Effector CD8-positive, alpha-beta T cell (primary cell): ENCODE data around the gene GRIK5.

Source experiments
- DNase-seq: peaks from one replicate; lab custom pipeline; 2025; lab: John Stamatoyannopoulos, UW

GRIK5 gene

DNA sequence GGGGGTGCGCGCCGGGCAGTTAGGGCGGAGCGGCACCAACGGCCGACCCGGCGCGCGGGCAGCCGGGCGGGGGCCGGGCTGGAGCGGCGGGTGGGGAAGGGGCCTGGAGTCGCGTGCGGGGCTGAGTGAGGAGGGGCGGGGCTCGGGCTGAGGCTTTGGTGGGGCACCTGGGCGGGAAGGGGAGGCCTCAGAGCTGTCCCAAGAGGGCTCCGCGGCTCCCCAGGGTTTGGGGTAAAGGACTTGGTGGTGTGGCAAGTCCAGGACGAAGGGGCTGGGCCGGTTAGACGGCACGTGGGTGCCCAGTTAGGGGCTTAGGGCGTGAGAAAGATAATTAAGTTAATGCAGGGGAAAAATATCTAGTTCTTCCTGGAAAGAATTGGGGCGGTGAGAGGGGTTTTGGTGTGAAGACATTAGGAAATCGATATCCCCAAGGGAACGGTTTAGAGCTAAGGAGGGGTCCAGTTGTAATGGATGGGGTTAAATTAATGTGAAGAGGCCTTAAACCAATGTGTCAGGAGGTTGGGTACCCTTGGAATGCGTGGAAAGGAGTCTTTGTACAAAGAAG is 6.5 kb upstream of the GRIK5 start:
- no peak for DNase-seq

GRCh38 chr19:42075616-42076379 is 5.8 kb upstream of the GRIK5 start, which contains the start of gene ZNF574:
ZNF574 (plus strand) TSS chr19:42076166; CDS start chr19:42078607, 2,441 bp downstream.
- peak; percentile 96 for DNase-seq

GRCh38 chr19:42075364-42075615 is 5.3 kb upstream of the GRIK5 start:
- no peak for DNase-seq

GRCh38 chr19:42074513-42075363 is 4.7 kb upstream of the GRIK5 start:
- DNase-seq: no peak

DNA sequence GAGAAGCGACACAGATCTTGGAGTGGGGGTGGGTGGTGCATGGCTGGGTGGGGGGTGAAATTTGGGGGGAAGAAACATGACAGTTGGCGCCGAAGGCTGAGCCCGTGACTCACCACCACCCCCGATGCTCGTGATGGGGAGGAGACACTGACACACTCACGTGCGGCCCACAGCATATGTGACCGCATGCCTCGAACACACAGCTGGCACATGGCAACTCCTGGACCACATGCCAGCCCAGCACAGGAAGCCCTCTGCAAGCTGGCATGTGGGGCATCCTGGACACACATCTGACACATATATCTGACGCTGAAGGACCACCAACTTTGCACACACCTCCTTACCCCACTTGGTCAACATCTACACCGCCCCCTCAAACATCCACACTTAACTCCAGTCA is 1.2 kb upstream of the GRIK5 start:
- no peak for DNase-seq

DNA sequence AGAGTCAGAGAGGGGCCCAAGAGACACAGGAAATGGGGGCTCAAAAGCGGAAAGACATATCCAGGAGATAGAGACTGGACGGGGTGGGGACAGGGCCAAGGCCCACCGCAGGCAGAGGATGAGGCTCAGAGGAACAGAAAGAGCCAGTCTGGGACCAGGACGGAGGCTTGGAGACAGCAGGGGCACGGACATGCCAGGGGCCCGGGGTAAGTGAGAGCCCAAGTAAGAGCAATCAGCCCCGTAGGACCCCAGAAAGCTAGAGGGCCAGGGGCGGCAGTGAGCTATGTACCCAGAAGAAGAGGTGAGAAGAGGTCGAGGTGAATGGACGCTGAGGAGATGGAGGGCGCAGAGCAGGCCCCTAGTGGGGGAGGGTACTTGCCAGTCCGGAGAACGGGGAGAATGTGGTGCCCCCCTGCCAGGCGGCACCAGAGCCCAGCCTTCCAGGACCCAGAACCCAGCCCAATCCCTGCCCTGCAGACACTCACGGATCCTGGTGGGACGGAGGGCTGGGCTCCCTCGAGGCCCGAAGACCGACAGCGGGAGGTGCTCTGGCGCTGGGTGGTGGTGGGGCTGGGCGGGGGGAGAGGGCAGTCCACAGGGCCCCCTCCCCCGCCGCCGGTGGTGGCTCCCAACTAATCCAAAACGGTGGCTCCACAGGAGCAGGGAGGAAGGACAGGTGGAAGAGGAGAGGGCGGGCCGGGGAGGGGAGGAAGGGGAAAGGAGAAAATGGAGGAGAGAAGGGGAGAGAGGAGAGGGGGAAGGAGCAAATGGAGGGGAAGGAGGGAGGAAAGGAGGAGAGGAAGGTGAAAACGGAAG is 1.0 kb downstream of the GRIK5 start:
- no peak for DNase-seq

GRCh38 chr19:42068361-42068755 is 1.6 kb downstream of the GRIK5 start:
- DNase-seq: no peak

DNA sequence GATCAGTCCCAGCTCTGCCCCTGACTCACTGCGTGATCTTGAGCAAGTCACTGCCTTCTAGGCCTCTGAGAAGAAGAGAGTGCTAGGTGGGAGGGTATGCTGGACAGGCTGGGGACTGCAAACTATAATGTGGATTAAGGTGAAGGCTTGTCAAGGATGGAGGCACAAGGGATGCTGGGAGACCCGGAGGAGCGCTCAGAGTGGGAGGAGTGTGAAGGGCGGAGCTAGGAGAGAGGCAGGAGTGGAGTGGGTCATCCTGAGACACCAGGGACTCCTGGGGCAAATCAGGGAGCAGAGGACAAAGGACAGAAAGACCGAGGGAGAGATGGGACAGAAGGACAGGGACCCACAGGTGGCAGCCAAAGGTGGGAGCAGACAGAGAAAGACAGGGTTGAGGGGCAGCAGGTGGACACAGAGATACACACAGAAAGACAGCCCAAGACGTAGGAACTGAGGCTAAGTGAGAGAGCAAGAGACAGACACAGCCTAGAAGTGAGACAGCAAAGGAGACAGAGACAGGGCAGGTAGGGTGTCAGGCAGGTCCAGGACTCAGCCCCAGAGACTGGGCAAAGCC is 2.6 kb downstream of the GRIK5 start:
- no peak for DNase-seq

DNA sequence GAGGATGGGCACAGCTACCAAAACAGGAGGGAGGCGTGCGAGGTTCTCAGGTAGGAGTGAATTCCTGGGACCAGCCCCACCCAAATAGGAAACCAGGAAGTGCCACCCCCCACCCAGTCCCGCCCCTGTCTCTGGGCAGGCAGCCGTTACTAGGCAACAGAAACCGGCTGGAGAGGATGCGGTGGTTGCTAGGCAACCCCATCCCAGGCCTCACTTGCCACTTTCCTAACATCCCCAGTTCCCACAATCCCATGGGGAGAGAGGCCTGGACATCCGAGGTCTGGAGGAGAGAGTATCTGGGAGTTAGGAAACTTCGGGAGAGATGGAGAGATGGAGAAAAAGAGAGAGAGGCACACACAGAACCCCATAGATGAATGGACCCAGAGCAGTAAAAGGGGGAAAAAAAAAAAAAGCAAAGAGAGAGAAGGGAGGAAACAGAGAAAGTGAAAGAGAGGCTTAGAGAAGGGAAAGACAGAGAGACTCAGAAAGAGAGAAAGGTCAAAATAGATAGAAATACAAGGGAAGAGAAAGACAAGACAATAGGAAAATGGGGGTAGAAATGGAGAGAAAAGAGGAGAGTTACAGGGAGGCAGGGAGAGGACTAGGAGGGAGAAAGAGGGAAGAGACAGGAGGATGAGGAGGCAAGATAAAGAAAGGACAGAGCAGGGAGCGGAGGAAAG is 3.8 kb downstream of the GRIK5 start:
- no peak for DNase-seq

- DNase-seq: no peak
Observed at GRCh38 chr19:42065511-42065910, 4.5 kb downstream of the GRIK5 start.

DNA sequence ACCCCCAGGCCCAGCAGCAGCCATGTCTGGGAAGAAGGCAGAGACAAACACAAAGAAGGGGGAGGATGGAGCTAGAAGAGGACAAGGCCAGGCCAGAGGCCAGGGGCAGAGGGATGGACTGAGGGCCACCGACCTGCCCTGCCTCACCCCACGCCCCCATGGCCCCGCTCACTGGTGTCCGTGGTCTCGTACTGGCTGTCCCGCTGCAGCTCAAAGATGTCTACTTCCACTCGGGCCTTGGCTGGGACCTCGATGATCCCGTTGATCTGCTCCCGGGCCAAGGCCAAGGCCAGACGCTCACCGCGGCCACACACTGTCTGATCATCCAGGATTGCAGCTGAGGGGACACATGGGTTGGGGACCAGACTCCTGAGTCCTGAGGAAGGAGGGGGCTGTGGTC is 5.0 kb downstream of the GRIK5 start:
- DNase-seq: no peak

- DNase-seq: no peak
Observed at GRCh38 chr19:42064432-42064831, 5.6 kb downstream of the GRIK5 start.

DNA sequence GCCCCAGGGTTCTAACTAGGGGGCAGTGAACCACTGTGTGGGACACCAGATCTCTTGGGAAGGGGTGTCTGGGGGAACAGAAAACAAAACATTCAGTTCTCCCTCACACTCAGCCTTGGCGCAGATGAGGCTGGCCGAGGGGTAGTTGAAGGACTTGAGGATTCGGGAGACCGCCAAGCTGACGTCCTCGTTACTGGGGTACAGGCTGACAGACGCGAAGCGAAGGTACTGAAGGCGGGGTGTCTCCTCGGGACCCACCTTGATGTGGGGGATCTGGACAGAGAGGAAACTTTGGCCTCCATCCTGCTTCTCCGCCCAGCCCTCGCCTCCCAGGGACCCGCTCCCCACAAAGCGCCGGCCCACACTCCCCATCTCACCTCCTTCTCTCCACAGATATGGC is 7.6 kb downstream of the GRIK5 start:
- no peak for DNase-seq

GRCh38 chr19:42060117-42060516 is 9.9 kb downstream of the GRIK5 start:
- no peak for DNase-seq

DNA sequence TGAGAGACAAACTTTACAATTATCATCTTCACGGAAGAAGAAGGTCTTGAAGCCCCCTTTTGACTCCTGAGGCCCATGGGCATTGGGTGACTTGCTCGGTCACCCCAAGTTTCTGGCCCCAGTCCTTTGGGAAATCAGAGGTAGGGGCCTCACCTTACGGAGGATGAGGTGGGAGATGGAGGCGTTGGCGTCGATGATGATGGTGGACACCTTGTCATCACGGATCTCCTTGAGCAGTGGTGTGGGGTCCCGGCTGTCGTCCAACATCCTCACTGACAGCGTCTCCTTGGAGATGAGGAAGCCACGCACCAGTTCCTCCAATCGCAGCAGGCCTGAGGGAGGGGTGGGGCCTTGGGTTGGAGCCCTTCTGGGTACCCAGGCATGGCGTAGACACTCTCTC is 10.8 kb downstream of the GRIK5 start:
- DNase-seq: no peak

- DNase-seq: no peak
Observed at GRCh38 chr19:42057846-42058245, 12.2 kb downstream of the GRIK5 start.

GRCh38 chr19:42054205-42054604 is 15.8 kb downstream of the GRIK5 start:
- DNase-seq: no peak

DNA sequence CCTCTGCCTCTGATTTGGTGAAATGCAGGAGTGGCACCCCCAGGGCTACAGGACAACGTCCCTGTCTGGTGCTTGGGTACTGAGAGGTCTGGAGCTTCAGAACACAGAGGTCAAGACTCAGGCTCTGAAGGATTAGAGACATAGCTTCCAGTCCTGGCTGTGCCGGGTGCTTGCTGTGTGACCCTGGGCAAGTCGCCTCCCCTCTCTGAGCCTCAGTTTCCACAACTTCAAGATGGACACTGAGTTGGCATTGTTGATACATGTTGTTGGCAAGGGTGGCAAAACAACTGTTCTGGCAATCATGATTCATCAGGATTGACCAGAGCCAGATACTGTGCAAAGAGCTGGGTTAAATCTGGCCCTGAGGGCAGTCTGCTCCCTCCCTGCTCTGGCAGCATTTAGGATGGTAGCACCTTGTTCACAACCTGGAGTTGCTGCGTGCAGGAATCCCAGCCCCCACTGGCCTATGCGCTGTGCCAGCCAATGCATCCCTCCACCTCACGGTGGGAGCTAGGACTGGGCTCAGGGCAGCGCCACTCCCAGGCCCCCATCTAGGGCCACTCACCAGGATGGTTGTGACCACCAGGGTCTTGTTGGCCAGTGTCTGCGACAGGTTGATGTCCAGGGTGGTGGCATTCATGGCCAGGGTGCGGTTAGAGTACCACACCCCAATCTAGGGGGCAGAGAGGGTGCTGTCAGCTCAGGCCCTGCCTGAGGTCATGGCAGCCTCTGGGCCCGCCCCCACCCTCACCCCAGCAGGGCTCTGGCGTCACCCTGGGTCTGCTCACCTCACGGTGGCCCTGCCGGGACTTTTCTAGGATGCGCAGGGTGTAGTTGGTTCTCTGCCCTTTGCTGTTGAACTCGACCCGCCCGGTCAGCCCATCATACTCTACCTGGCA is 16.7 kb downstream of the GRIK5 start:
- DNase-seq: no peak

GRCh38 chr19:42052241-42052863 is 17.7 kb downstream of the GRIK5 start:
- DNase-seq: no peak
